ENCODE measurements around the gene RTP5.

DNA sequence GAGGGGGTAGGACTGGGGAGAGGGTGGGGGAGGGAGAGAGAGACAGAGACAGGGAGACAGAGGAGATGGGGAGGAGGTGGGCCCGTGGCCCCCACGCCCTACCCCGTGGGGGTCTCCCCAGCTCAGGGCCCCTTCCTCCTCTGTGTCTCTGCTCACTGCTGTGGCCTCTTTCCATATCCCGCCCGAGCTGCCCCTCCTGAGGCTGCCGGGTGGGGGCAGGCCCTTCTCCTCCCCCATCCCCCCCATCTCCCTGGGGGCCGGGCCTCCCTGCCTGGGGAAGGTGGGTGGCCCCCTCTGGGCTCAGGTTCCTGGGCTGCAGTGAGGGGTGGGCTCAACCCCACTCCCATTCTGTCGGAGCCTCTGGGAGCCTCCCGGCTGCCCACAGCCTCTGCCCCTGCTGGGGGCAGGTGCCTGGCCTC lies 10.5 kb upstream of the RTP5 start:
- TF ChIP-seq CTCF (conservative IDR thresholded peaks at IDR 0.05; ENCODE audit: low read depth, low read length) (no peak), EZH2 (IDR thresholded peaks at IDR 0.05; ENCODE audit: borderline replicate concordance, low read depth, low read length, poor library complexity, severe bottlenecking) (no peak)
